Ovary (tissue), 9 donors: Measurements from ENCODE around the gene IRF2BPL. TPM values are rescaled to one million over a fixed set of nuclear protein-coding genes. Genes with fewer than 3 reads are reported as not detected.

Experiments
- DNase-seq, 5 donors: peaks; one replicate each; pipeline ENCODE4 v3.0.0-alpha.2; 2019 to 2020
- H3K27ac ChIP-seq, 2 donors: fragments of 200-600 bp; one replicate each; pipeline versions ENCODE4 v1.5.1 to v1.8.0; 2019 to 2022
- H3K27me3 ChIP-seq: fragments of 200-600 bp; one replicate; pipeline ENCODE4 v1.8.0; 2022
- H3K36me3 ChIP-seq: fragments of 200-600 bp; sonication (generic); one replicate; pipeline ENCODE4 v1.5.1; 2019
- H3K4me1 ChIP-seq: one replicate; pipeline ENCODE4 v1.8.1; 2013; ENCODE audit warnings: mild to moderate bottlenecking, moderate library complexity; ENCODE audit not compliant: insufficient read depth
- H3K4me3 ChIP-seq: fragments of 200-600 bp; sonication (generic); one replicate; pipeline ENCODE4 v1.5.1; 2017
- H3K9me3 ChIP-seq, 2 donors: fragments of 200-600 bp in 1 of 2; sonication (generic) in 1 of 2; one replicate each; pipeline versions ENCODE4 v1.5.1 to v1.8.1; 2013 to 2019; ENCODE audit warnings: mild to moderate bottlenecking in 1 of 2, moderate library complexity in 1 of 2
- EP300 ChIP-seq: sonication (generic); formaldehyde crosslinking; IDR thresholded peaks from one replicate; pipeline ENCODE4 v1.6.1; 2017; ENCODE audit warnings: antibody characterized with exemption
- POLR2A ChIP-seq: fragments of 450-650 bp; IDR thresholded peaks from one replicate; pipeline ENCODE4 v1.6.1; 2017; ENCODE audit warnings: antibody characterized with exemption, mild to moderate bottlenecking, moderate library complexity
- WGBS, 3 donors: extraction: QIAGEN DNeasy Blood & Tissue Kit in 1 of 3; methylation state at CpG; one replicate each; pipeline versions ENCODE4 v1.1.5 to v1.1.7; 2013 to 2017; 5-methylcytosine and 5-hydroxymethylcytosine counted together
- intact Hi-C, 4 donors: fragments of 100-400 bp; cut with DNase I; formaldehyde crosslinking; loops; one replicate each; pipeline versions ENCODE4 v1.11.0 to v1.15.1; 2022 to 2023
- polyA plus RNA-seq, 2 donors: library from polyadenylated mRNA; stranded (reverse); fragments of 200-250 nt in 1 of 2; fragments of 350-450 nt in 1 of 2; fragmentation: Illumina TruSeq in 1 of 2; extraction: RNeasy Lipid Tissue Mini Kit (QIAGEN cat#74804) in 1 of 2; gene quantifications; one replicate each; pipeline ENCODE4 v1.2.3, GENCODE V29; 2013 to 2014
- total RNA-seq, 7 donors: library from RNA; depleted of rRNA in 2 of 7; stranded (reverse); fragments of >200 nt in 2 of 7; fragmentation: NEBNext Ultra II Directional in 3 of 7; extraction: Animal tissue kit (Norgen Biotek cat#: 25700) in 3 of 7; gene quantifications; one replicate each; pipeline versions ENCODE4 v1.1.0 to v1.2.4, GENCODE V29; 2016 to 2023
- TF ChIP-seq, protein P1 (sequence below), 3 donors: fragments of 450-650 bp in 2 of 3; fragments of 200-600 bp in 1 of 3; IDR thresholded peaks; one replicate each; pipeline versions ENCODE4 v1.5.1 to v1.8.0; 2016 to 2022; ENCODE audit warnings: antibody characterized with exemption in 3 of 3, mild to moderate bottlenecking in 1 of 3
- donor health status: DM: no; HTN: no; CAD: no; lungs with moderate emphysema.
- donor health status: DM: no; HTN: no; CAD: no.
- donor health status: Bipolar disorder and iron deficiency.
- donor health status: DM: yes; HTN: yes; CAD: no.
- donor health status: DM: no; HTN: no; CAD: no.
- donor health status: DM: yes; HTN: yes; CAD: no.

Gene IRF2BPL
- total and polyA plus RNA-seq, 9 donors = 14.1 to 126 (median 78.1) TPM

DNA sequence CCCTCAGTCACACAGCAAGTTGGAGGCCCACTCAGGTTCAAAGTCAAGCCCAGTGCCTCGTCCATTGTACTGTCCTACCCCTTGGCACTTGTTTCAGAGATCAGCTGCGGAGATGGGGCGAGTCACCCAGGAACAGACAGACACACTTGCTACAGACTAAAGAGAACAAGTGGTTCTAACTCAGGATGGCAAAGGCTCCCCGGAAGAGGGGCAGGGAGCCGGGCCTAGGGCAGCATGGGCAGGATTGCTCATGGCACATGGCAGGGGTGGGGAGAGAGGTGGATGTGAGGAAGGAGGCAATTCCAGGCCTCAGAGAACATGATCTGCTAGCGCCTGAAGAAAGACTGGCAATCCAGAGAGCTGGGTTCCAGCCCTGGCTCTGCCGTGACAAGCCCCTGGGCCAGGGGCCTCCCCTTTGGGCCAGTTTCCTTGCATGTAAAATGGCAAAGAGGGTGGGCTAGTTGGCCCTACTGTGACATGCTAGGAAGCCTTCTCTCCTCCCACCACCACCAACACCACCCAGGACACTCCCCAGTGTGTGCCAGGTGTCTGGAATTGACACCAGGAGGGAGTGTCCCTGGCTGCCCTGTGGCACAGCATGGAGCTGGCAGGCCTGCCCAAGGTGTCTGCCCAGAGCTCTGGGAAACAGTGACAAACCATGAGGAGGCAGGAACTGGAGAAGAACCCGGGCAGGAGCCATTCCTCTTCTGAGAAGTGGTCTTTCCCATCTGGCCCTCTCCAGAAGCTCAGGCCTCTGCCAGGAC lies 24.0 kb upstream of the IRF2BPL start:
- H3K27me3 ChIP-seq = no peaks in the 10 kb centered on the region
- no peak overlapping the region for H3K27ac ChIP-seq
- WGBS, 3 donors = 88 to 94% (median 91%) methylated on average over 8 of the region's 8 CpGs
- H3K4me1 ChIP-seq = no peaks in the 10 kb centered on the region
- H3K36me3 ChIP-seq = no peaks in the 10 kb centered on the region
- H3K9me3 ChIP-seq = no peaks in the 10 kb centered on the region
- DNase-seq = no peak
- no peak overlapping the region for H3K4me3 ChIP-seq
- no peak for TF ChIP-seq EP300
- no peak for TF ChIP-seq POLR2A
- TF ChIP-seq, protein P1, sequence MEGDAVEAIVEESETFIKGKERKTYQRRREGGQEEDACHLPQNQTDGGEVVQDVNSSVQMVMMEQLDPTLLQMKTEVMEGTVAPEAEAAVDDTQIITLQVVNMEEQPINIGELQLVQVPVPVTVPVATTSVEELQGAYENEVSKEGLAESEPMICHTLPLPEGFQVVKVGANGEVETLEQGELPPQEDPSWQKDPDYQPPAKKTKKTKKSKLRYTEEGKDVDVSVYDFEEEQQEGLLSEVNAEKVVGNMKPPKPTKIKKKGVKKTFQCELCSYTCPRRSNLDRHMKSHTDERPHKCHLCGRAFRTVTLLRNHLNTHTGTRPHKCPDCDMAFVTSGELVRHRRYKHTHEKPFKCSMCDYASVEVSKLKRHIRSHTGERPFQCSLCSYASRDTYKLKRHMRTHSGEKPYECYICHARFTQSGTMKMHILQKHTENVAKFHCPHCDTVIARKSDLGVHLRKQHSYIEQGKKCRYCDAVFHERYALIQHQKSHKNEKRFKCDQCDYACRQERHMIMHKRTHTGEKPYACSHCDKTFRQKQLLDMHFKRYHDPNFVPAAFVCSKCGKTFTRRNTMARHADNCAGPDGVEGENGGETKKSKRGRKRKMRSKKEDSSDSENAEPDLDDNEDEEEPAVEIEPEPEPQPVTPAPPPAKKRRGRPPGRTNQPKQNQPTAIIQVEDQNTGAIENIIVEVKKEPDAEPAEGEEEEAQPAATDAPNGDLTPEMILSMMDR (IDR thresholded peaks at IDR 0.05) = no peak
- intact Hi-C loops = loop anchor here (1.0 to 5.0 kb wide), 5 partner anchors 135 to 1815 kb away; no protein-coding TSS in a partner anchor

DNA sequence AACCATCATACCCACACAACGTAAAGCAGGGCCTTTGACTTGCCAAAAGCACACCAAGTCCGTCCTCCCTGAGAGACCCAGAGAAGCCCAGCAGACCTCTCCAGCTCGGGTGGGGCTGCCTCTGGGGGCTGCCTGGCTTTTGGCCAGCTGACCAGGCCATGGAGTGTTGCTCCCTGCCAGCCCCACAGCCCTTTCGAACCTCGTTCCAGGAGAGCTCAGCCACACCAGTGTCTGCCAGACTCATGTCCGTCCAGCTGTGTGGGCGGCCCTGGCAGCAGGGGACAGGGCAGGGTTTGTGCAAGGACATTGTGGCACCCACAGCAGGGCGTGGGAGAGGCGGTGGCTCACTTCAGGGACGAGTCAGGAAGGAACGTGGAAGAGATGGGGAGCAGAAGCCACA lies 22.6 kb upstream of the IRF2BPL start:
- H3K36me3 ChIP-seq = no peaks in the 10 kb centered on the region
- H3K27ac ChIP-seq = no peak overlapping the region
- peaks cover 3% of the 10 kb centered on the region for H3K4me1 ChIP-seq
- H3K9me3 ChIP-seq = no peaks in the 10 kb centered on the region
- no peaks in the 10 kb centered on the region for H3K27me3 ChIP-seq
- 33 to 47% (median 41%) methylated on average over 9 to 11 of the region's 11 CpGs for WGBS, 3 donors
- DNase-seq = peak in 1 of 5 donors; percentile 52
- TF ChIP-seq, protein P1 (IDR thresholded peaks at IDR 0.05) = no peak
- TF ChIP-seq POLR2A = no peak
- TF ChIP-seq EP300 = no peak
- intact Hi-C loops = loop anchor here in 2 of 4 donors (5.0 kb wide), 3 partner anchors 134 to 1814 kb away; no protein-coding TSS in a partner anchor
- no peak overlapping the region for H3K4me3 ChIP-seq

DNA sequence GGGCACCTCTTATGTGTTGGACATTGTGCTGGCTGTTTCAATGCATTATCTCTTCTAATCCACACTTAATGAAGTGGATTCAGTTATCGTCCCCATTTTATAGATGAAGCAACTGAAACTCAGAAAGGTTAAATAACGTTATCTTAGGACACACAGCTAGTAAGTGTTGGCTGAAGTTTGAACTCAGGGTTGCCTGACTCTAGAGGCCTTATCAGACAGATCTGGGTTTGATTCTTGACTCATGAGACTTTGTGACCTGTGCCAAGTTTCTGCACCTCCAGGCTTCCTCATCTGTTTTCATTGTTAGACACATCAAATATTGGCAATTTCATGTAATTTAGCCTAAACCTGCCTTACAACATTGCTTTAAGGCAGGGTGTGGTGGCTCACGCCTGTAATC lies 18.2 kb upstream of the IRF2BPL start:
- Histone ChIP-seq H3K36me3 (no peaks in the 10 kb centered on the region), H3K4me1 (peaks cover 26% of the 10 kb centered on the region), H3K4me3 (no peak overlapping the region), H3K27ac (peak overlapping the region in 1 of 2 donors; percentile 92), H3K27me3 (no peaks in the 10 kb centered on the region), H3K9me3 (no peaks in the 10 kb centered on the region)
- 76 to 85% (median 81%) methylated on average over 3 of the region's 3 CpGs for WGBS, 3 donors
- DNase-seq = no peak
- TF ChIP-seq EP300 (no peak), POLR2A (no peak)
- TF ChIP-seq, protein P1 (IDR thresholded peaks at IDR 0.05) = no peak
- intact Hi-C loops = no loop called here

DNA sequence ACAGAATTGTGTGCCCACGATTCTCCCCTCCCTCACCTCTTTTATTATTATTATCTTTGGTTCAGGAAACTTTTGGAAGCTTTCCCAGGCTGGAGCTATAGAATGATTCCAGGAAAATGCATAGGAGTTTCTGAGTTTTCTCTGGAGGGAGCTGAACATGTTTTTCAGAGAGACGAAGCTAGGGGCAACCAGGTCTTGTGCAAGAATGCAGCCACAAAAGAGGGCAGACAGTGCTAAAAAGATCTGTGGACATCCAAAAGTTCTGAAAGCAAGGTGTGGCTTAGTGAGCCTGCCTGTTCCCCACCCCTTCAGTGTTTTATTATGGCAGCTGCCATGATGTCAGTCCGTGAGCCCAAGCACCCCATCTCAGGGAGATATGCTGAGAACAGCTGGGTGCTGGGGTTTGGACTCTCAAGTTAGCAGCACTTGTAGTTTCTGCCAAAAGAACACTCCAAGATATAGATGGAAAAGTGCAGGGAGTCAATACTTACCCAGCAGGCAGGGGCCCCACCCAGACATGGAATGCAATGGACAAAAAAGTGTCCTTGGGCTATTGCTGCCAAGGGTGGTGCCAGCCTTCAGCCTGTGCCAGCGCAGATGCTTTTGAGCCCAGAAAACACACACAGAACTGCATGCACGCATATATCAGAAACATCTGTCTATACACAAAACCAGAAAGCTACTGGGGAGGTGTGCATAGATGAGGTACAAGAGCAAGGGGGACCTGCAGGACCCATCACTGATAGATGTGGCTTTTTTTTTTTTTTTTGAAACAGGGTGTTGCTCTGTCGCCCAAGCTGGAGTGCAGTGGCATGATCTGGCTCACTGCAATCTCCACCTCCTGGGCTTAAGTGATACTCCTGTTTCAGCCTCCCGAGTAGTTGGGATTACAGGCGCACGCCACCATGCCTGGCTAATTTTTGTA lies 17.0 kb upstream of the IRF2BPL start:
- H3K9me3 ChIP-seq = no peaks in the 10 kb centered on the region
- 37 to 43% (median 40%) methylated on average over 9 of the region's 9 CpGs for WGBS, 3 donors
- no peaks in the 10 kb centered on the region for H3K27me3 ChIP-seq
- H3K27ac ChIP-seq = peak overlapping the region in 1 of 2 donors; percentile 92
- TF ChIP-seq POLR2A = no peak
- TF ChIP-seq, protein P1 (IDR thresholded peaks at IDR 0.05) = no peak
- TF ChIP-seq EP300 = no peak
- peaks cover 29% of the 10 kb centered on the region for H3K4me1 ChIP-seq
- peak in 1 of 5 donors; percentile 48 for DNase-seq
- intact Hi-C loops = no loop called here
- H3K4me3 ChIP-seq = no peak overlapping the region
- no peaks in the 10 kb centered on the region for H3K36me3 ChIP-seq
